Brain microvascular endothelial cell (primary cell): Measurements from ENCODE around the gene ELMO1.

Experiments
- DNase-seq: peaks from one replicate; pipeline ENCODE4 v3.0.0-alpha.2; 2020
- H3K27ac ChIP-seq: fragments of 250-450 bp; sonication (Bioruptor Pico); 2 replicates; pipeline ENCODE4 v1.5.1; 2020; ENCODE audit warnings: mild to moderate bottlenecking, moderate library complexity
- H3K27me3 ChIP-seq: fragments of 250-450 bp; sonication (Bioruptor Pico); replicated peaks from 2 replicates; pipeline ENCODE4 v1.5.1; 2020; ENCODE audit warnings: mild to moderate bottlenecking
- H3K36me3 ChIP-seq: fragments of 250-450 bp; sonication (Bioruptor Pico); replicated peaks from 2 replicates; pipeline ENCODE4 v1.5.1; 2020; ENCODE audit warnings: mild to moderate bottlenecking
- H3K4me3 ChIP-seq: 2 replicates; pipeline ENCODE4 v1.5.1; 2011; ENCODE audit warnings: low read depth, mild to moderate bottlenecking, control low read depth, low read length, moderate library complexity
- CTCF ChIP-seq: IDR thresholded peaks from 2 replicates; pipeline ENCODE4 v1.5.1; 2011; ENCODE audit warnings: low read depth, mild to moderate bottlenecking, moderate library complexity, low read length, control low read depth, inconsistent platforms; ENCODE audit errors: missing control alignments
- in situ Hi-C: cut with HindIII; loops from 2 replicates; pipeline ENCODE4 v1.10.0; 2017; ENCODE audit warnings: low sequenced_read_pairs, low pct_ligation_motif_present

ELMO1 gene

DNA sequence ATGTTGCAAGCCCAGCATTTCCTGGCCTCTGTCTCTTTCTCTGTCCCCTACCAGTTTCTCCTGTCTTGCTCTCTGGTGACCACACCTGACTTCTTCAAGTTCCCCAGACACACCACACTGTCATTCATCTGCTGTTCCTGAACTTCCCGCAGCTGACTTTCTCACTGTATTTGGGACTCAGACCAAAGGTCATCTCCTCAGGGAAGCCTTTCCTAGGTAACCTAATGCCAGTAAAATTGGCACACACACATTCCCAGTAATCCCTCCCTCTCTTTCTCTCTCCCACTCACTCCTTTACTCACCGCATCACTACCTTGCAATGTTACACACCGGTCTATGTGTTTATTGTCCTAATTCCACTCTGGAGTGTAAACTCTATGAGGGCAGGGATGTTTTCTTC, 81.7 kb downstream of the ELMO1 start:
- Histone ChIP-seq H3K27ac (no peak overlapping the region), H3K27me3 (no peaks in the 10 kb centered on the region)
- in situ Hi-C loops, result no loop called here

GRCh38 chr7:37366445-37366844, 82.2 kb downstream of the ELMO1 start:
- no peaks in the 10 kb centered on the region for H3K27me3 ChIP-seq
- H3K27ac ChIP-seq, result no peak overlapping the region
- H3K36me3 ChIP-seq, result no peaks in the 10 kb centered on the region
- no peak for TF ChIP-seq CTCF
- no peak for DNase-seq
- no peak overlapping the region for H3K4me3 ChIP-seq
- in situ Hi-C loops, result no loop called here

More for the DNA sequence above, 81.7 kb downstream of the ELMO1 start:
- Histone ChIP-seq H3K4me3 (no peak overlapping the region), H3K36me3 (no peaks in the 10 kb centered on the region)
- TF ChIP-seq CTCF, result no peak
- no peak for DNase-seq

- H3K27ac ChIP-seq, result no peak overlapping the region
- H3K27me3 ChIP-seq, result no peaks in the 10 kb centered on the region
- H3K36me3 ChIP-seq, result no peaks in the 10 kb centered on the region
- no peak for DNase-seq
- in situ Hi-C loops, result no loop called here
- no peak overlapping the region for H3K4me3 ChIP-seq
- no peak for TF ChIP-seq CTCF
Observed at GRCh38 chr7:37365405-37365804, 83.3 kb downstream of the ELMO1 start.

DNA sequence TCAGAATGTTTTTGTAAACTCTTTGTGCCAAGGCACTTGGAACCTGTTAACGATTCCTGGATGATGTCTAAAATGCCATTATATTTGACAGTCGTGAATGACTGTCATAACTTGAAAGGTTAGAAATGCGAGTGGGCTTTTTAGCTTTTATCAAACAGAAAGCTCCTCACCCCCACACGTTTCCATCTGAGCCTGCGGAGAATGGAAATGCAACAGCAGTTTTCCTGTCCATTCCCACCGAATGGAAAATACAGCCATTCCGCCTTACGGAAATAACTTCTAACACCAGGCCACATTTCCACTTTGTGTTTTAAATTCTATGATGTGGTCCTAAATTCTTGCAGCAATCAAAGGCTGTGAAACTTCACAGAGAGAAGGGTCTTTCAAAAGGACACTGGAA, 83.8 kb downstream of the ELMO1 start:
- H3K27me3 ChIP-seq, result no peaks in the 10 kb centered on the region
- no peaks in the 10 kb centered on the region for H3K36me3 ChIP-seq
- no peak overlapping the region for H3K4me3 ChIP-seq
- no peak for DNase-seq
- TF ChIP-seq CTCF, result no peak
- in situ Hi-C loops, result no loop called here
- H3K27ac ChIP-seq, result no peak overlapping the region

- TF ChIP-seq CTCF, result no peak
- in situ Hi-C loops, result no loop called here
- Histone ChIP-seq H3K36me3 (no peaks in the 10 kb centered on the region), H3K27ac (no peak overlapping the region), H3K27me3 (no peaks in the 10 kb centered on the region), H3K4me3 (no peak overlapping the region)
- no peak for DNase-seq
Observed at GRCh38 chr7:37363536-37364491, 84.8 kb downstream of the ELMO1 start.

DNA sequence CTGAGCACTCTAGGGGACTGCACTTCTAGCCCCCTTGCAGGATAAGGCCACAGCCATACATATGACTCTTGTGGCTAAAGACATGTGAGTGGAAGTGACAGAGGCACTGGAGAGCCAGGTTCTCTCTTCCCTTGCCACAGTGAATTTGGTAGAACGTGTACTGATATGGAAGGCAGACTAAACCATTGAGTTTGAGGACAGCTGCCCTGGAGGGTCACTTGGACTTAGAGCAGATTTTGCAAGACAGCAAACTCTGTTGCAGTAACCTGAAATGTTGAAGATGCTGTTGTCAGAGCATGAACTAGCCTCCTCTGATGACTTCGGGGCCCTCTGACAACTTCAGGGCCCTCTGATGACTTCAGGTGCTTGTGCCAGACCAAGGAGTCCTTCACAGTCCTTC, 85.9 kb downstream of the ELMO1 start:
- in situ Hi-C loops, result no loop called here
- Histone ChIP-seq H3K27ac (no peak overlapping the region), H3K27me3 (no peaks in the 10 kb centered on the region), H3K4me3 (no peak overlapping the region), H3K36me3 (no peaks in the 10 kb centered on the region)
- DNase-seq, result no peak
- TF ChIP-seq CTCF, result no peak
